Upper lobe of left lung (tissue), 4 donors: Measurements from ENCODE around the gene OR10G3.

Experiments
- EP300 ChIP-seq, 4 donors: sonication (generic); formaldehyde crosslinking; IDR thresholded peaks; one replicate each; pipeline ENCODE4 v1.5.1; 2017; ENCODE audit warnings: antibody characterized with exemption in 4 of 4, control low read depth in 2 of 4
- POLR2A ChIP-seq, 4 donors: fragments of 450-650 bp; IDR thresholded peaks; one replicate each; pipeline ENCODE4 v1.5.1; 2016 to 2017; ENCODE audit warnings: antibody characterized with exemption in 4 of 4, mild to moderate bottlenecking in 2 of 4
- TF ChIP-seq, protein P1 (sequence below), 6 experiments: fragments of 450-650 bp in 4 of 6; fragments of 200-600 bp in 2 of 6; sonication (generic) in 2 of 6; IDR thresholded peaks; one replicate each; pipeline ENCODE4 v1.5.1; 2016 to 2019; ENCODE audit warnings: antibody characterized with exemption in 6 of 6

DNA sequence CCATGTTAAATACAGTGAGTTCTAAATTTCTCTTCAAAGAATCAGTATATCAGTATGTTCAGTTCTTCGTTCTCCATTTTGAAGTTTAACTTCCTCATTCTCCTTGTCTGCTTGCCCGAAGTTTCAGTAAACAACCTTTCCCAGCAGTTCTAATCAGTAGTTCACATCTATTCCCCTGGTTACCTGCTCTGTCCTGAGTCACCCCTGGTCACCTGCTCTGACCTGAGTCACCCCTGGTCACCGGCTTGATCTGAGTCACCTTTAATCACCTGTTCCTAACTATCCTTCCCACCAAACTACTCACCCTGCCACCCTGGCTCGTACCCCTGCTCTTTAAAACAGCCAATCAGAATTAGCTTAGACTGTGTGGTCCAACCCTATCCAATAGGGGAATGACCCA, 9.4 kb upstream of the OR10G3 start:
- TF ChIP-seq POLR2A (IDR thresholded peaks at IDR 0.05) (no peak), EP300 (IDR thresholded peaks at IDR 0.05) (no peak)
- TF ChIP-seq, protein P1, sequence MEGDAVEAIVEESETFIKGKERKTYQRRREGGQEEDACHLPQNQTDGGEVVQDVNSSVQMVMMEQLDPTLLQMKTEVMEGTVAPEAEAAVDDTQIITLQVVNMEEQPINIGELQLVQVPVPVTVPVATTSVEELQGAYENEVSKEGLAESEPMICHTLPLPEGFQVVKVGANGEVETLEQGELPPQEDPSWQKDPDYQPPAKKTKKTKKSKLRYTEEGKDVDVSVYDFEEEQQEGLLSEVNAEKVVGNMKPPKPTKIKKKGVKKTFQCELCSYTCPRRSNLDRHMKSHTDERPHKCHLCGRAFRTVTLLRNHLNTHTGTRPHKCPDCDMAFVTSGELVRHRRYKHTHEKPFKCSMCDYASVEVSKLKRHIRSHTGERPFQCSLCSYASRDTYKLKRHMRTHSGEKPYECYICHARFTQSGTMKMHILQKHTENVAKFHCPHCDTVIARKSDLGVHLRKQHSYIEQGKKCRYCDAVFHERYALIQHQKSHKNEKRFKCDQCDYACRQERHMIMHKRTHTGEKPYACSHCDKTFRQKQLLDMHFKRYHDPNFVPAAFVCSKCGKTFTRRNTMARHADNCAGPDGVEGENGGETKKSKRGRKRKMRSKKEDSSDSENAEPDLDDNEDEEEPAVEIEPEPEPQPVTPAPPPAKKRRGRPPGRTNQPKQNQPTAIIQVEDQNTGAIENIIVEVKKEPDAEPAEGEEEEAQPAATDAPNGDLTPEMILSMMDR (IDR thresholded peaks at IDR 0.05) = no peak
